Neuronal stem cell (in vitro differentiated cells): ENCODE measurements around the gene TYW3.

ENCODE experiments used
- DNase-seq: peaks from one replicate; pipeline ENCODE4 v3.0.0-alpha.2; 2013; ENCODE audit warnings: low spot score
- H2AFZ ChIP-seq: one replicate; pipeline ENCODE4 v1.6.1; 2013; ENCODE audit warnings: mild to moderate bottlenecking, low read length, inconsistent platforms
- H2AK5ac ChIP-seq: 2 replicates; pipeline ENCODE4 v1.6.1; 2013; ENCODE audit warnings: low read depth, mild to moderate bottlenecking, inconsistent platforms, low read length, moderate library complexity, mixed read lengths
- H2BK120ac ChIP-seq: 2 replicates; pipeline ENCODE4 v1.6.1; 2013; ENCODE audit warnings: low read depth, mild to moderate bottlenecking, inconsistent platforms, low read length, moderate library complexity, mixed read lengths
- H2BK12ac ChIP-seq: one replicate; pipeline ENCODE4 v1.6.1; 2013; ENCODE audit warnings: low read length, inconsistent platforms
- H2BK15ac ChIP-seq: 2 replicates; pipeline ENCODE4 v1.6.1; 2013; ENCODE audit warnings: mild to moderate bottlenecking, low read length, inconsistent platforms, mixed read lengths
- H2BK5ac ChIP-seq: one replicate; pipeline ENCODE4 v1.6.1; 2013; ENCODE audit warnings: inconsistent platforms, mild to moderate bottlenecking, low read length, moderate library complexity
- H3K14ac ChIP-seq: one replicate; pipeline ENCODE4 v1.6.1; 2013; ENCODE audit warnings: low read length, inconsistent platforms
- H3K18ac ChIP-seq: 2 replicates; pipeline ENCODE4 v1.6.1; 2013; ENCODE audit warnings: low read length, inconsistent platforms
- H3K23ac ChIP-seq: 2 replicates; pipeline ENCODE4 v1.6.1; 2013; ENCODE audit warnings: low read depth, mild to moderate bottlenecking, mixed read lengths, low read length, inconsistent platforms; ENCODE audit not compliant: poor library complexity
- H3K27ac ChIP-seq: replicated peaks from 3 replicates; pipeline ENCODE4 v1.5.1; 2013; ENCODE audit warnings: low read length, inconsistent platforms
- H3K27me3 ChIP-seq, 3 experiments: 2 replicates each; pipeline ENCODE4 v1.6.1; 2013; ENCODE audit warnings: low read length in 3 of 3, mild to moderate bottlenecking in 2 of 3, inconsistent platforms in 1 of 3, low read depth in 1 of 3, mixed read lengths in 1 of 3, moderate library complexity in 1 of 3; ENCODE audit not compliant: control insufficient read depth in 3 of 3, insufficient read depth in 3 of 3
- H3K36me3 ChIP-seq, 2 donors: replicated peaks in 1 of 2; 2 replicates each; pipeline ENCODE4 v1.6.1; 2013; ENCODE audit warnings: low read length in 2 of 2; ENCODE audit not compliant: control insufficient read depth in 2 of 2, insufficient read depth in 2 of 2
- H3K4ac ChIP-seq: 2 replicates; pipeline ENCODE4 v1.6.1; 2013; ENCODE audit warnings: inconsistent platforms, mild to moderate bottlenecking, low read length, moderate library complexity
- H3K4me1 ChIP-seq, 2 donors: 1 replicate in 1 of 2; 2 replicates in 1 of 2; pipeline ENCODE4 v1.6.1; 2013; ENCODE audit warnings: low read length in 2 of 2, low read depth in 1 of 2; ENCODE audit not compliant: control insufficient read depth in 2 of 2, insufficient read depth in 1 of 2
- H3K4me2 ChIP-seq: one replicate; pipeline ENCODE4 v1.6.1; 2013; ENCODE audit warnings: mild to moderate bottlenecking, low read length, inconsistent platforms; ENCODE audit not compliant: insufficient read depth, poor library complexity, severe bottlenecking
- H3K4me3 ChIP-seq, 2 donors: 2 replicates each; pipeline ENCODE4 v1.5.1; 2013; ENCODE audit warnings: low read length in 2 of 2, mild to moderate bottlenecking in 2 of 2, inconsistent platforms in 1 of 2, moderate library complexity in 1 of 2
- H3K79me1 ChIP-seq: one replicate; pipeline ENCODE4 v1.6.1; 2013; ENCODE audit warnings: low read depth, mild to moderate bottlenecking, inconsistent platforms, low read length, moderate library complexity
- H3K9ac ChIP-seq: one replicate; pipeline ENCODE4 v1.6.1; 2013; ENCODE audit warnings: mild to moderate bottlenecking, low read depth, low read length, inconsistent platforms; ENCODE audit not compliant: poor library complexity
- H3K9me3 ChIP-seq, 2 donors: replicated peaks in 1 of 2; 2 replicates each; pipeline versions ENCODE3 to v1.6.1; 2013; ENCODE audit warnings: low read length in 2 of 2, mild to moderate bottlenecking in 2 of 2, inconsistent platforms in 1 of 2, low read depth in 1 of 2, mixed read lengths in 1 of 2, moderate library complexity in 1 of 2; ENCODE audit not compliant: control insufficient read depth in 2 of 2, insufficient read depth in 1 of 2
- H4K8ac ChIP-seq: one replicate; pipeline ENCODE4 v1.6.1; 2013; ENCODE audit warnings: low read depth, mild to moderate bottlenecking, inconsistent platforms, low read length, moderate library complexity
- H4K91ac ChIP-seq: one replicate; pipeline ENCODE4 v1.6.1; 2013; ENCODE audit warnings: low read length, low read depth, mild to moderate bottlenecking, inconsistent platforms; ENCODE audit not compliant: poor library complexity
- WGBS, 2 donors: extraction: QIAGEN DNeasy Blood & Tissue Kit; methylation state at CpG; one replicate each; pipeline ENCODE4 v1.1.7; 2013; ENCODE audit warnings: missing lambda C conversion rate in 2 of 2, mixed read lengths in 1 of 2; ENCODE audit not compliant: insufficient read length in 2 of 2, insufficient replicate concordance in 1 of 2; ENCODE audit errors: extremely low coverage in 2 of 2; 5-methylcytosine and 5-hydroxymethylcytosine counted together

The TYW3 gene

DNA sequence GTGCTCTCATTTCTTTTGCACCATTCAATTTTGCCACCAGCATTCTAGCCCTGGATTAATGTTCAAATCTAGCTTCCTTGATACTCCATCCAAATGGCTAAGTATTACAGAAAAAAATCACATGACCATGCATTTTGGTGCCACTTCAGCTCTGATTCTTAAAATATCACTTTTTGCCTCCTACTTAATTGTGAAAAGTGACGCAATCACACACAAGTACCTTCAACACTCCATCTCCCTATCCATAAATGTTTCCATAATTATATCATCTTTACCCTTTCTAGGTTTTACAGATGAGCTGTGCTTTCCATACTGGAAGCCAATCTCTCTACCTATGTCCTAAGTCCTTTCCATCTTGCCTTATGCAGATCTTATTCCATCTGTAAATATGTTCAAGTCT lies 16.1 kb upstream of the TYW3 start:
- WGBS, 2 donors: no CpG with 5 or more reads among the region's 1 CpG
- no peak overlapping the region for H4K8ac ChIP-seq
- no peak for DNase-seq
- no peak overlapping the region for H2BK15ac ChIP-seq
- no peak overlapping the region for H2BK12ac ChIP-seq
- no peaks in the 10 kb centered on the region for H3K9me3 ChIP-seq
- peaks cover 0 to 18% of the 10 kb centered on the region in 2 donors for H3K36me3 ChIP-seq
- no peak overlapping the region for H4K91ac ChIP-seq
- H3K27ac ChIP-seq: no peak overlapping the region
- no peak overlapping the region for H2BK120ac ChIP-seq
- H2BK5ac ChIP-seq: no peak overlapping the region
- no peak overlapping the region for H3K4me3 ChIP-seq
- no peaks in the 10 kb centered on the region for H3K79me1 ChIP-seq
- H3K14ac ChIP-seq: no peak overlapping the region
- no peak overlapping the region for H3K18ac ChIP-seq
- H3K9ac ChIP-seq: no peak overlapping the region
- H2AFZ ChIP-seq: no peak overlapping the region
- no peak overlapping the region for H3K4me2 ChIP-seq
- H3K27me3 ChIP-seq: no peaks in the 10 kb centered on the region
- no peak overlapping the region for H2AK5ac ChIP-seq
- H3K4me1 ChIP-seq: peaks cover 0 to 3% of the 10 kb centered on the region in 2 donors
- no peak overlapping the region for H3K4ac ChIP-seq
- H3K23ac ChIP-seq: no peak overlapping the region

DNA sequence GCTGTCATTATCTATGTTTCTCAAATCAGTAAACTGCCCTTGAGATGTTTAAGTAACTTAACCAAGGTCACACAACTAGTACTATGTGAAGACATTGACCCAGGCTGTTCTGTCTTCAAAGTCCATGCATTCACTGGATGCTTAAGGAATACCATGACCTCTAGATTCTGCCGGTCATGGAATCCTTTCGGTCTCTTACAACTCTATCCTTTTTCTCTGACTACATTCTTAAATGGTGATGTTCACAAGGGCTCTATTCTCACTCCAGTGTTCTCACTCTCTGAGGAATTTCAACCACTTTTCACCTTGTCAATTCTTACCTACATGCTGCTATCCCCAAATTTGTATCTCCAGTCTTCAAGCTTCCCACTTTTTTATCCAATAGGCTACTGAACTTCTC lies 15.3 kb upstream of the TYW3 start:
- no peak overlapping the region for H2AK5ac ChIP-seq
- peaks cover 4 to 24% of the 10 kb centered on the region in 2 donors for H3K36me3 ChIP-seq
- H4K91ac ChIP-seq: no peak overlapping the region
- H3K4me1 ChIP-seq: peaks cover 0 to 3% of the 10 kb centered on the region in 2 donors
- DNase-seq: no peak
- no peaks in the 10 kb centered on the region for H3K9me3 ChIP-seq
- no peak overlapping the region for H3K18ac ChIP-seq
- no peak overlapping the region for H2AFZ ChIP-seq
- no peak overlapping the region for H3K23ac ChIP-seq
- H3K14ac ChIP-seq: no peak overlapping the region
- no peak overlapping the region for H2BK15ac ChIP-seq
- H3K27me3 ChIP-seq: no peaks in the 10 kb centered on the region
- WGBS, 2 donors: no CpG with 5 or more reads among the region's 2 CpGs
- no peak overlapping the region for H3K9ac ChIP-seq
- no peak overlapping the region for H3K4me2 ChIP-seq
- H2BK12ac ChIP-seq: no peak overlapping the region
- no peak overlapping the region for H3K4me3 ChIP-seq
- no peak overlapping the region for H4K8ac ChIP-seq
- no peak overlapping the region for H2BK5ac ChIP-seq
- H2BK120ac ChIP-seq: no peak overlapping the region
- H3K79me1 ChIP-seq: no peaks in the 10 kb centered on the region
- no peak overlapping the region for H3K4ac ChIP-seq
- no peak overlapping the region for H3K27ac ChIP-seq

DNA sequence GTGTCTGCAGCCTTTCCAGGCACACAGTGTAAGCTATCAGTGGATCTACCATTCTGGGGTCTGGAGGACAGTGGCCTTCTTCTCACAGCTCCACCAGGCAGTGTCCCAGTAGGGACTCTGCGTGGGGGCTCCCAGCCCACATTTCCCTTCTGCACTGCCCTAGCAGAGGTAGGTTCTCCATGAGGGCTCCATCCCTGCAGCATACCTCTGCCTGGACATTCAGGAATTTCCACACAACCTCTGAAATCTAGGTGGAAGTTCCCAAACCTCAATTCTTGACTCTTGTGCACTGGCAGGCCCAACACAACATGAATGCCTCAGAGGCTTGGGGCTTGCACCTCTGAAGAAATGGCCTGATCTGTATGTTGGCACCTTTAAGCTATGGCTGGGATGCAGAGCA lies 6.9 kb upstream of the TYW3 start:
- H3K79me1 ChIP-seq: no peaks in the 10 kb centered on the region
- no CpG with 5 or more reads among the region's 1 CpG for WGBS, 2 donors
- no peak for DNase-seq
- H3K9ac ChIP-seq: no peak overlapping the region
- peaks cover 7 to 11% of the 10 kb centered on the region in 2 donors for H3K36me3 ChIP-seq
- H3K18ac ChIP-seq: no peak overlapping the region
- H2AK5ac ChIP-seq: no peak overlapping the region
- H3K14ac ChIP-seq: no peak overlapping the region
- no peak overlapping the region for H2BK12ac ChIP-seq
- H3K27me3 ChIP-seq: no peaks in the 10 kb centered on the region
- H4K8ac ChIP-seq: no peak overlapping the region
- H2BK120ac ChIP-seq: no peak overlapping the region
- no peak overlapping the region for H2BK15ac ChIP-seq
- no peak overlapping the region for H3K4me3 ChIP-seq
- no peak overlapping the region for H3K4ac ChIP-seq
- no peak overlapping the region for H4K91ac ChIP-seq
- no peak overlapping the region for H3K27ac ChIP-seq
- no peak overlapping the region for H3K23ac ChIP-seq
- no peak overlapping the region for H3K4me2 ChIP-seq
- no peak overlapping the region for H2AFZ ChIP-seq
- H2BK5ac ChIP-seq: no peak overlapping the region
- H3K9me3 ChIP-seq: peaks cover 4 to 10% of the 10 kb centered on the region in 2 donors
- no peaks in the 10 kb centered on the region for H3K4me1 ChIP-seq

DNA sequence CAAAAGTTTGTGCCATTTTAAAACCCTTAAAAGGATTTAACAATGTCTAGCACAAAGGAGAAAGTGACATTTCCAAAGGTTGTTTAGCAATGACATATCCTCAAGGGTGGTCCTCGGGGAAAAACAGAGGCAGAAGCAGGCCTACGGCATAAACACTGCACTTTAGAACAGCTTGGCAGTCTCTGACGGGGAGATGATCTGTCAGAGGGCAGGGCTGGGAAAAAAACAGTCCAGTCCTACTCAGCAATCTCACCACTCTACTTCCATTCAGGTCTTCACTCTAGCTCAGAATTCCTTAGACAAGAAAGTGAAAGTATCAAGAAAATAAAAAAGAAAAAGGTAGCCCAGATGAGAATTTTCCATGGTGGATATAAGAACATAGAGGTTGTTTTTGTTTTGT lies 4.2 kb upstream of the TYW3 start:
- H2AFZ ChIP-seq: no peak overlapping the region
- no peak overlapping the region for H2BK5ac ChIP-seq
- H2AK5ac ChIP-seq: no peak overlapping the region
- H3K9me3 ChIP-seq: peaks cover 4 to 10% of the 10 kb centered on the region in 2 donors
- no peaks in the 10 kb centered on the region for H3K79me1 ChIP-seq
- H2BK12ac ChIP-seq: no peak overlapping the region
- H4K8ac ChIP-seq: no peak overlapping the region
- no peak overlapping the region for H3K4me3 ChIP-seq
- H3K4me1 ChIP-seq: no peaks in the 10 kb centered on the region
- H3K4ac ChIP-seq: no peak overlapping the region
- H3K27ac ChIP-seq: no peak overlapping the region
- H3K27me3 ChIP-seq: no peaks in the 10 kb centered on the region
- no peak overlapping the region for H2BK120ac ChIP-seq
- H3K9ac ChIP-seq: no peak overlapping the region
- DNase-seq: no peak
- H3K18ac ChIP-seq: no peak overlapping the region
- no peak overlapping the region for H3K14ac ChIP-seq
- H2BK15ac ChIP-seq: no peak overlapping the region
- WGBS, 2 donors: no CpG with 5 or more reads among the region's 3 CpGs
- peaks cover 0 to 3% of the 10 kb centered on the region in 2 donors for H3K36me3 ChIP-seq
- no peak overlapping the region for H4K91ac ChIP-seq
- no peak overlapping the region for H3K4me2 ChIP-seq
- H3K23ac ChIP-seq: no peak overlapping the region
